ENCODE measurements around the gene INSR.
A peak's percentile ranks its signal among the peaks of the same experiment; 100 is the strongest.
"Not testable (repeated sequence)": the region's sequence is repeated elsewhere in the genome, so short reads cannot be mapped to it uniquely, and the experiment has no call there.

The INSR gene

DNA sequence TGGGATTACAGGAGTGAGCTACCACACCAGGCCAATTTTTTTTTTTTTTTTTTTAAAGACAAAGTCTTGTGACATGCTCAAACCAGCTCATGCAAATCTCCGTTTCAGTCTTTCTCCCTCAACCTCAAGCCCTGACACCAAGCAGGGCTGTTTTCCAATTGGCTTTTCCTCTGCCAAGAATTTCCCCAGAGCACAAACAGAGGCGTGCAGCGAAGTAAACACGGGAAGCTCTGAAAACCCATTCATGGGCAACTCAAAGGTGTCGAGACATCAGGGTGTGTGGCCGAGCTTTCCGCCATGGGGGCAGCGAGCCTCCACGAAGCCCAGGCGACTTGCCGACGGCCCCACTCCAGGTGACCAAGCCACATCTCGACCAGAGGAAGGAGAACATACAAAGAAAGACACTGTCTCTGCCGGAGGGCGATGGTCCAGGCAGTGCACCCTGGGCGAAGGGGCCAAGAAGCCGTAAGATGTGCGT lies 70.0 kb downstream of the INSR start:
- DNase-seq (ENCODE audit: low spot score): peak; percentile 79

DNA sequence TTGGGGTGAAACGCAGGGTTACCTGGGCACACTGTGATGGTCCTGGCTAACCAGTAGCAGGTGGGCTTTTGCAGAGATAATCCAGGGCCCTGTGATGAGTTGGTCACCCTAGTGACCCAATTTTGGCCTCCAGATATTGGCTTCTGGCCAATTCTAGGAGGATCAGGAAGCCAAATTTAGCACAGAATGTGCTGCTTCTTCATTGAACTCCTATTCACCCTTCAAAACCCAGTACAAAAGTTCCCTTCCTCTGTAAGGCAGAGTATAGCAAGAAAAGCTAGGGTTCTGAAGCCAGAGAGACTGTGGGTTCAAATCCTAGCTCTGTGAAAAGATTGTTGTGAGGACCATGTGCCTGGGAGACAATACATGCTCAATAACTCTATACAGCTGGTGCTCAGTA lies 70.8 kb downstream of the INSR start:
- no peak for DNase-seq (ENCODE audit: low spot score)

DNA sequence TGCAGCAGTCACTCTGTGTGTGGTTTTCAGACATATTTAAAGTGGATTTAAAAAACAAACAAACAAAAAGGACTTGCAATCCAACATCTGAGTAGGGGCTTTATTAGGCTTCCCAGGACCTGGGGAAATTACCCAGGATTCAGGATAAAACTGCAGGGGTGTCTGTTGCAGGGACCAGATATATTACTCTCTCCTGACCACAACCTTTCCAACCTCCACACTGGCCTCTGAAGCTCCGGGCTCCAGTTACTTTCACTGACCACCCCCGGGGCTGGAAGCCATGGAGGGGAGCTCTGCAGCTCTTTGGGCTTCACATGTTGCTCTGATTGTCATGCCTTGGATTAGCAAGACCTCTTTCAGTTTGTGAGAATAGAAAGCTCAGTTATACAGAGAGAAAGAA lies 75.2 kb downstream of the INSR start:
- DNase-seq (ENCODE audit: low spot score): no peak

DNA sequence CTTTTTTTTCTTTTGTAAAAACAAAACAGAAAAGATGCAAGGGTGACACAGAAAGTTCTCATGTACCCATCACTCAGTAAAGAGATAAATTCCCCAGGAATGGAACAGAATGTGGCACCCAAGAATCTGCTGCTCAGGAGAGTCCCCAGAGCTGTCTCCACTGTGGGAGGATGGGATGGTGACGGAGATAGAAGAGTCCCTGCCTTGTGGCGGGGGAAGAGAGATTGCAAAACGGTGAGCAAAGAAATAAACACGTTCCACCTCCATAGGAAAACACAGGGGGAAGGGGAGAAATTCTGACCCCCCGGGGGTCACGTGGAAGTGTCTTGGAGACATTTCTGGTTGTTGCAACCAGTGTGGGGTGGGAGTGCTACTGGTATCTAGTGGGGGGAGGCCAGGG lies 76.4 kb downstream of the INSR start:
- DNase-seq (ENCODE audit: low spot score): no peak

DNA sequence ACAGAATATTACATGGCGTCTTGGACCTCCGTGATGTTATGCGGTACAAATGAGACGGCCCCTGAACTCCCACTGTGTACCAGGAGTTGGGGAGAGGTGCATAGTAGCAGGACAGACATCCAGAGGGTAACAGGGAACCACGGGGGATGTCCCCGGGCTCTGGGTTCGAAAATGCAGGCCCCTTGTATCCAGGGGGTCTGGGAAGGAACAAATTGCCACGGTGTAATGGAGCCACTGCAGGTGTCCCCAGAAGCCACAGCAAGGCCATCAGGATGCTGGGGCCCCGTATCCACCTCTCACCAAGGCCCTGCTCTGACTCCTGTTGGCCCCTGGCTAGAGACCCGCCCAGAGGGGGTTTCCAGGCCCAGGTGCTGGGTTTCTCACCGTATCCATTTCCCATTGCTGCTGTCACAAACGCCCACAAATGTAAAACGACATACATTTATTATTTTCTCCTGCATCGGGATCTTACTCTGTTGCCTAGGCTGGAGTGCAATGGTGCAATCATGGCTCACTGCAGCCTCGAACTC lies 77.8 kb downstream of the INSR start:
- DNase-seq (ENCODE audit: low spot score): no peak

DNA sequence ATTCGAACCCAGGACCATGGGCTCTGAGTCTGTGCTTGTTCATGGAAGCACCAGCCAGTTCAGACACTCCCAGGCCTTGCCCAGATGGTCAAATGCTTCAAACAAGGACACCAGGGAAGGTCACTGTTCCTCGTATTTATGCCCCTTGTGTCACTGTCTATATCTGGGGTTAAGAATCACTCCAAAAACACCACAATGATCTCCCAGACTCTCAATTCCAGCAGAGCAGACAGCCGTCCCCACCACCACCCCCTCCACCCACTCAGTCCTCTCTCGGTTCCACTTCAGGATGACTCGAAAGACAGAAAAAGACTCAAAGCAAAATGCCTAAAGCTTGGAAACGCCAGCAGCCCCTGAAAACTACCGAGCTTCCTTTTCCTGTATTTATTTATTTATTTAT lies 79.0 kb downstream of the INSR start:
- DNase-seq (ENCODE audit: low spot score): no peak

DNA sequence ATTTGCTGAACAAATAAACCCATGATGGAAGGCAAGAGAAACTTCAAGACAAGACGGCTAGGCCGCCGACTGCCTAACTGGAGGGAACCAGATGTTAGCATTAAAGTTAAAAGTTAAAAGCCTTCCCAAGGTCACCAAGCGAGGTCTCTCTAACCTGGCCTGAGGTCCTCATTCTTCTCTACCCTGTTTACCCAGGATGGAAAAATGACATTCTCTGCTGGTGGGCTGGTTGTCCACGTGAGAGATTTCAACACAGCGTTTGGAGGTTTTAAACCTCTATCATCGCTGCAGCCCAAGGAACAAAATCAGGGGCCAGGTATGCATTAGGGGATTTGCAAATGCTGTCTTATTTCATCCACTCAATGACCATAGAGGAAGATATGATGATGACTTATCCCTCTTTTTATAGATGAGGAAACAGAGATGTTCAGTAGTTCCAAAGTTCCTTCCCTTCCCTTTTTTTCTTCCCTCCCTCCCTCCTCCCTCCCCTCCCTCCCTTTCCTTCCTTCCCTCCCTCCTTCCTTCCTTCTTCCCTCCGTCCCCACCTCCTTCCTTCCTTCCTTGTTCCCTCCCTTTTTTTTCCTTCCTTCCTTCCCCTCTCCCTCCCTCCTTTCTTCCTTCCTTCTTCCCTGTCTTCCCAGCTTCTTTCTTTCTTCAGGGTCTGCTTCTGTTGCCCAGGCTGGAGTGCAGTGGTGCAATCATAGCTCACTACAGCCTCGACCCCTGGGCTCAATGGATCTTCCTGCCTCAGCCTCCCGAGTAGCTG lies 79.7 kb downstream of the INSR start:
- DNase-seq (ENCODE audit: low spot score): no peak

DNA sequence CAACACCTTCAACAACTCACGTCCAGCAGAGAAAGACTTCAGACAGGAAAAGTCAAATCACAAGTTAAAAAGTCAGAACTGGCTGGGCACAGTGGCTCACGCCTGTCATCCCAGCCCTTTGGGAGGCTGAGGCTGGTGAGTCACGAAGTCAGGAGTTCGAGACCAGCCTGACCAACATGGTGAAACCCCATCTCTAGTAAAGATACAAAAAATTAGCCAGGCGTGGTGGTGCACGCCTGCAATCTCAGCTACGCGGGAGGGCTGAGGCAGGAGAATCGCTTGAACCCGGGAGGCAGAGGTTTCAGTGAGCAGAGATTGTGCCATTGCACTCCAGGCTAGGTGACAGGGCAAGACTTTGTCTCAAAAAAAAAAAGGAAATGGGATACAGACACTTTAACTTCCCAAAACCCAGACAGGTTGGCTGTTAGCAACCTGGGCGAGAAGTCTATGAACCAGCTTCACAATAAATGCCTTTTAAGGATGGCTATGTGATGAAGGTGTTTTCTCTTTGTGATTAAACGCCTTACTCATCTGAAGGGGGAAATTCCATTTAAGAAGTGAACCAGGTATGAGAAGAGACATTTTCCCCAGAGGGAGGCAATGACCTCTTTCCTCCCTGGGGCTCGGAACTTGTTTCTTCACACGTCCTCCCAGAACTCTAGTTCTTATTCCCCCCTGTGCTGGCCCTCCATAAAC lies 80.4 kb downstream of the INSR start:
- no peak for DNase-seq (ENCODE audit: low spot score)

DNA sequence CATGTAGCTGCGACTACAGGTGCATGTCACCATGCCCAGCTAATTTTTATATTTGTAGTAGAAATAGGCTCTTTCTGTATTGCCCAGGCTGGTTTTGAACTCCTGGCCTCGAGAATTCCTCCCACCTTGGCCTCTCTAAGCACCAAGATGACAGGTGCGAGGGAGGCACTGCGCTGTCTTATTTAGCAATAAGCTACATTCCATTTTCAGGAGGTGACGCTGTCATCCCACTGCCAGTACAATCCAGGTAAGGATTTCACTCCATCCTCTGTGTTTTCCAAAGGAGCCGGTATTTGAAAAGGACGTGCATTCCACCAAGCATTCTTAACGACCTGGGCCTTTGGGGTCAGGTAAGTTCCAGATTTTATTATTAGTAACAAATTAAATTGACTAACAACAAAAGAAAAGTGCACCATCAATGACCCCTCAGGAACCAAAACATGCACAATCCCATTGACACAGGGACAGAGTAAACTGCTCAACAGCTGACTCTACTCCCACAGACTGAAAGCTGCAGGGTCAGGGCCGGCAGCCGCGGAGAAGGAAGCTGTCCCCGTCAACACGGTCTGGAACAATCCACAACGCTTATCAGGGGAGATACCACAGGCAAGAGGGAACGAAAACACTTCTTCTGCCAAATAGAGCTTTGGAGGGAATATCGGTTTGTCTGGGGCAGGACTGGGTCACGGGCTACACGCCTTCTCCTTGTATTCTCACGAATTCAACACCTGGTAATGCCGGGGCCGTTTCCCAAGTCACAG lies 82.8 kb downstream of the INSR start:
- DNase-seq (ENCODE audit: low spot score): no peak

DNA sequence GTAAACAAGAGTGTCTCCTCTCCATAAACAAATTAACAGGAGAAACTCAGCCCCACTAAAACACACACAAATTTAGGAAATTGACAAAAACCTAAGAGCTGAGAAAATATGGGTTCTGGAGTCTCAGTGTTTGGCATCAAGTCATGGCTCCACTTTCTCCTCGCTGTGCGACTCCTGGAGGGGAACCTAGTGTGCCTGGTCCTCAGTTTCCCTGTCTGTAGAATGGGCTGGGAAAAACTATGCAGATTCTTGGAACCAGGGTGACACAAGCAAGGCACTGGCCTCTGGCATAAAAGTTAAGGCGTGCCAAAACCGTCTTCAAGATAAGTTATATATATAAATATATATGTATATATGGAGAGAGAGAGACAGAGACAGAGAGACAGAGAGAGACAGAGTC lies 83.9 kb downstream of the INSR start:
- no peak for DNase-seq (ENCODE audit: low spot score)

DNA sequence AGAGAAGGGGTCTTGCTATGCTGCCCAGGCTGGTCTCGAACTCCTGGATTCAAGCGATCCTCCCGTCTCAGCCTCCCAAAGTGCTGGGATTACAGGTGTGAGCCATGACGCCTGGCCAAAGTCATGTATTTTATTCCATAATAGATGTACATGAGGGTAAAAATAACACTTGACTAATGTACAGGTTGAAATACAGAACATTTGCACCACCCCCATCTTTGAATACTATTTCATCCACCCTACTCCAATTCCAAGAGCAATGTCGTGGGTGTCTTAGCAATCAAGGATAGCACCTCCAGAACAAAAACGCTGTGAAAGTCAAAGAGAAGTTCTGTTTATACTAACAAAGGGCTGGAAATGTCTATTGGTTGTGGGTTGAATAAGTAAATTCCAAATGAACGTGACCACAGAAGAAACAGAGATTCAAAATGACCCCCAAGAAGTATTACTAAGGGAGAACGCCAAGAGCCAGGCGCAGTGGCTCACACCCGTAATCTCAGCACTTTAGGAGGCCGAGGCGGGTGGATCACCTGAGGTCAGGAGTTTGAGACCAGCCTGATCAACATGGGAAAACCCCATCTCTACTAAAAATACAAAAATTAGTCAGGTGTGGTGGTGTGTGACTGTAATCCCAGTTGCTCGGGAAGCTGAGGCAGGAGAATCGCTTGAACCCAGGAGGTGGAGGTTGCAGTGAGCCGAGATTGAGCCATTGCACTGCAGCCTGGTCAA lies 84.5 kb downstream of the INSR start:
- not testable (repeated sequence) for DNase-seq (ENCODE audit: low spot score)

DNA sequence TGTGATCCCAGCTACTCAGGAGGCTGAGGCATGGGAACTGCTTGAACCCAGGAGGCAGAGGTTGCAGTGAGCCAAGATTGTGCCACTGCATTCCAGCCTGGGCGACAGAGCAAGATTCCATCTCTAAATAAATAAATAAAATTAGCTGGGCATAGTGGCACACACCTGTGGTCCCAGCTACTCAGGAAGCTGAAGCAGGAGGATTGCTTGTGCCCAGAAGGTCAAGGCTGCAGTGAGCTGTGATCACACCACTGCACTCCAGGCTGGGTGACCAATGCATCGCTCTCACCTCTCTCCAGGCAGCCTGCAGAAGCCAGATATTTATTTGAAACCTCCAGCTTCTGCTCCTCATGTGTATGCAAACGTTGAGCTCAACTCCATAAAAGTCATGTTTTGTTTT lies 85.2 kb downstream of the INSR start:
- not testable (repeated sequence) for DNase-seq (ENCODE audit: low spot score)

DNA sequence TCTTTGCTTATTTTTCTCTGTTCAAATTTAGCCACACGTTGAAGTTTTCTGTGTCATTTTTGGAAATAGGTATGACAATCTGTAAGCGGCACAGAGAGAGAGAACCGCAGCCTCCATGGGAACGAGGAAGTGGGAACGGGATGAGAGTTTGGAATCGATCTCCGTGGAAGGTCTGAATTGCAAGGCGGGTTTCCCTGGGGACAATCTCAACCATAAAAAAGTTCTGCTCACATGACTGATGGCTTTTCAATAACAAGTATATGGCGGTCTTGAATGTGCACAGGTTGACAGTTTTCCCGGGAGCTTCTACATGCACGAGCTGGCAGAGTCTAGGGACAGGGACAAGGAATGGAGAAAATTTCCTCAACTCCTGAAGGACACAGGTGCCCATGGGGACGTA lies 90.9 kb downstream of the INSR start:
- DNase-seq (ENCODE audit: low spot score): no peak

DNA sequence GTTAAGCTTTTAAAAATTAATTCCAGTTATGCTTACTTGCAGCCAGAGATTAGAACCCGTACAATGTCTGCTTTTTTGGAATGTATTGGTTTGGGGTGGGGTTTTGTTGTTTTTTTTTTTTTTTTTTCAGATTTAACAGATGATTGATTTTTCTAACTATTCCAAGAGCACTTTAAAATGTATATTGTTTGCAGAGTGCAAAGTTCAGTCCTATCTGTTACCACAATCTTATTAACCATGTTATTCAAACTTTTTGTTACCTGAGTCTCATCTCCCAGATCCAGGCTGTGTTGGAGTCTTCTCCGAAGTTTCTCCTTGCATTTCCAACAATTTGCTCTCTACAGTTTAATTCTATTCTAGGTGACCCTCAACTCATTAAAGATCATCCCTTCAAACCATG lies 91.3 kb downstream of the INSR start:
- no peak for DNase-seq (ENCODE audit: low spot score)

DNA sequence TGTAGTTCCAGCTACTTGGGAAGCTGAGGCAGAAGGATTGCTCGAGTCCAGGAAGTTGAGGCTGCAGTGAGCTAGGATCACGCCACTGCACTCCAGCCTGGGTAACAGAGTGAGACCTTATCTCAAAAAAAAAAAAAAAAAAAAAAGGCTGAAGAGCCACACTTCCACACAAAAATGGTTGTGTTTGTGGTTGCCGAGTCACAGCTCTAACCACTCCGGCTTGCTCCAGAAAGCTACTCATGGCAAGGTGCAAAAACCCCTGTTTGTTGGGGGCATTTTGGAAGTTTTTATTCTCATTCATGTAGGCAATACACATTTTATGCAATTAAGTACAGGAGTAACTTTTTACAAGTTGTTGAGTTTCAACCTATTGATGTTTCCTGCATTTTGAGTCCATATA lies 93.5 kb downstream of the INSR start:
- no peak for DNase-seq (ENCODE audit: low spot score)

DNA sequence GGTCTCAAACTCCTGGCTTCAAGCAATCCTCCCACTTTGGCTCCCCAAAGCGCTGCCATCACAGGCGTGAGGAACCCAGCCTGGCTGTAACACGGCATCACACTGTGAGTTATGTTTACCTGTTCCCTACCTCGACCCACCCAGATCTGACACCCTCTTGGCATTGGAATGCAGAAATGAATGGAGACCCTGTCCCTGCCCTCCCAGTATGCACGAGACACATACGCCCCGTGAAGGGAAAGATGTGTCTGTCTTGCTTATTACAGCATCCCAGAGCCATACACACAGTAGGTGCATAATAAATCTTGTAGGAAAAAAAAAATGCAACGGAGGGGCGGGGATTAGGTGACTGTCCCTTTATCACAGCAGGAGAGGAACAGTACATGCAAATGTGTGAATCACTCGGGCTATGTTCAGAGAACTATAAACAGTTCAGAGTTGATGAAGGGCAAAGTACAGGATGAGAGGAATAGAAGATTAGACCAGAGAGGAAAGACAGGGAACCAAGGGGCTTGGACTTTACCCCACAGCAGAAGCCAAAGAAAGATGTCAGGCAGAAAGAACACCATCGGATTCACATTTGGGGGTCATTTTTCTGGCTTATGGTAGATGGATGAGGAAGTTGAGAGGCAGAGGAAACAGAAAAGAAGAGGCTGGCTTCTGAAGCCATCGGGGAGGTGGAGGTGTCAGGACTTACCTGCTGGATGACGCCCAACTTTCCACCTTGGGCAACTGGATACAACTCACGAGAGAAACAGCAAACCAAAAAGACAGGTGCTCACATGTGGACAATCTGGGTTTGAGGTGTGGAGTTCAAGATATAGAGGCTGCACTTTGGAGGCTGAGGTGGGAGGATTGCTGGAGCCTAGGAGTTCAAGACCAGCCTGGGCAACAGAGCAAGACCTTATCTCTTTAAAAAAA lies 94.3 kb downstream of the INSR start:
- DNase-seq (ENCODE audit: low spot score): no peak

DNA sequence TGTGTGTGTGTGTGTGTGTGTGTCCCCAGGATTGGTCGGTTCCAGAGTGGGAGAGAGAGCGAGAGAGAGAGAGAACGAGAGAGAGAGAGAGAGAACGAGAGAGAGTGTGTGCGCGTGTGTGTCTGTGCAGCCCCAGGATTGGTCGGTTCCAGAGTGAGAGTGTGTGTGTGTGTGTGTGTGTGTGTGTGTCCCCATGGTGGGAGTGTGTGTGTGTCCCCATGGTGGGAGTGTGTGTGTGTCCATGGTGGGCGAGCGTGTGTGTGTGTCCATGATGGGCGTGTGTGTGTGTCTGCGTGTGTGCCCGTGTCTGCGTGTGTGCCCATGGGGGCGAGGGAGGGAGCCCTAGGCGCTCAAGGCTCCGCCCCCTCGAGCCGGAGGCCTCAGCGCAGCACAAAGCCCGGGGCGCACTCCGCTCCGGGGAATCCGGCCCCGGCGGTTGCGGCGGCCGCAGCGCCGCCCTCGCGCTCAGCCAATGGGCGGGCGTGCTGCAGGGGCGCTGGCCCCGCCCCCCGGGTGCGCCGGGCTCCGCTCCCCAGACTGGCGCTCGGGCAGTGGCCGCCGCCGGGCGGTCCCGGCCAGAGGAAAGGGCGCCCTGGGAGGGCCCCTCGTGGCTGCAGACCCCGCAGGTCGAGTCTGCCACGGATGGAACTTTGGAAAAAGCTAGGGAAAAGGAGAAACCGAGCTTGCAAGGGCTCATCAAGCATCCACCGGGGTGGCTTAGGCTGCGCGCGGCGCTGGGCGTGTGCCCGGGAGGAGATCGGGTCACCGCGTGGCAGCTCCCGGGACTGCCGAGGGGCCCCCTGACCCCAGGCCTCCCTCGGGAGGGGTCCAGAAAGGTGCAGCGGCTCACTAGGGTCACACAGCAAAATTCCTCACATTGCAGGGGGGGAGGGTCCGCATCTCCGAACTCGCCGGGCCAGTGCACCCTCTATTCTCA lies 96.2 kb downstream of the INSR start:
- peak; percentile 91 for DNase-seq (ENCODE audit: low spot score)

DNA sequence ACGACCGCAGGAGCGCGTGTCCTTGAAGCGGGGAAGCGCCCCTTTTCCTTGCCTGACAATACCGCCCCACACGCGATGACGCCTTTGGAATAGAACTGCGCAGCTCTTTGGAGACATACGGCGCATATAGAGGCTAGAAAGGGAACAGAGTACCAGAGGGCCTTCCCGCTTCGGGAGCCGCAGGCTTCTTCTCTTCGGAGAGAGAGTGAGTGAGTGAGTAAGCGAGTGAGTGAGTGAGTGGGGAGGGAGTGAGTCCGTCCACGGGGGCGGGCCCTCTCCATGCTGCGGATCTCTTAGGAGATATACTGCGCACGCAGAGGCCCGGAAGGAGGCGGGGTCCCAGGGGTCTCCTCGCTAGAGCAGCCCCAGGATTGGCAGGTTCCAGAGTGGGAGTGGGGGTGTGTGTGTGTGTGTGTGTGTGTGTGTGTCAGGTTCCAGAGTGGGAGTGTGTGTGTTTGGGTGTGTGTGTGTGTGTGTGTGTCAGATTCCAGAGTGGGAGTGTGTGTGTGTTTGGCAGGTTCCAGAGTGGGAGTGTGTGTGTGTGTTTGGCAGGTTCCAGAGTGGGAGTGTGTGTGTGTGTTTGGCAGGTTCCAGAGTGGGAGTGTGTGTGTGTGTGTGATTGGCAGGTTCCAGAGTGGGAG lies 97.0 kb downstream of the INSR start:
- DNase-seq (ENCODE audit: low spot score): peak; percentile 91

DNA sequence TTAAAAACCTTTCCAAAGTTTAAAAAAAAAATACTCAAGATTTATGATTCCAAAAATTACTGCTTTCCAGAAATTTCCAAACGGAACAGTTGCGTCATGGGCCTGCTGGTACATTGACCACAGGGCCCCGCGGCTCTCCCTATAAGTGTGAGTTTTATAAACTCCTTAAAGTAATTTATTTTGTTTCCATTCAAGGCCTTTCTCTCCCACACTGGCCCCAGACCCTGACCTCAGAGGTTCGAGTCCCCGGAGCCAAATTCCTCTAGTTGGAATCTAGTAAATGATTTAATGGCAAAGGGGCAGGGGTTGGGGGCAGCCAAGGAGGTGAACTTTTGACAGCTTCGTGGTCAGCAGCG lies 97.5 kb downstream of the INSR start:
- DNase-seq (ENCODE audit: low spot score): no peak

Data from pons (tissue), 1 donor.